HCT116 (cell line): Measurements from ENCODE around the gene EPHB4.

Experiments
- CEBPB ChIP-seq: IDR thresholded peaks from 2 replicates; pipeline ENCODE4 v1.6.1; 2012; ENCODE audit warnings: low read depth
- CTCF ChIP-seq, 3 experiments: fragments of 200-600 bp in 1 of 3; sonication (generic) in 1 of 3; IDR thresholded peaks in 2 of 3; conservative IDR thresholded peaks in 1 of 3; 2 replicates each; pipeline ENCODE4 v1.5.1; 2012 to 2017; ENCODE audit warnings: low read depth in 2 of 3, low read length in 2 of 3, antibody characterized with exemption in 1 of 3, borderline replicate concordance in 1 of 3, control low read depth in 1 of 3, mild to moderate bottlenecking in 1 of 3, mixed read lengths in 1 of 3, mixed run types in 1 of 3, moderate library complexity in 1 of 3; ENCODE audit not compliant: insufficient read depth in 1 of 3
- EZH2 ChIP-seq: fragments of 200-600 bp; sonication (generic); IDR thresholded peaks from 2 replicates; pipeline ENCODE4 v1.6.1; 2017; ENCODE audit warnings: antibody characterized with exemption, mixed run types
- JUND ChIP-seq: IDR thresholded peaks from 2 replicates; pipeline ENCODE4 v1.6.1; 2012
- POLR2AphosphoS5 ChIP-seq: IDR thresholded peaks from 2 replicates; pipeline ENCODE4 v1.6.1; 2011; ENCODE audit warnings: mild to moderate bottlenecking, low read depth, low read length, moderate library complexity
- SIN3A ChIP-seq: IDR thresholded peaks from 2 replicates; pipeline ENCODE4 v1.6.1; 2012; ENCODE audit warnings: low read depth

DNA sequence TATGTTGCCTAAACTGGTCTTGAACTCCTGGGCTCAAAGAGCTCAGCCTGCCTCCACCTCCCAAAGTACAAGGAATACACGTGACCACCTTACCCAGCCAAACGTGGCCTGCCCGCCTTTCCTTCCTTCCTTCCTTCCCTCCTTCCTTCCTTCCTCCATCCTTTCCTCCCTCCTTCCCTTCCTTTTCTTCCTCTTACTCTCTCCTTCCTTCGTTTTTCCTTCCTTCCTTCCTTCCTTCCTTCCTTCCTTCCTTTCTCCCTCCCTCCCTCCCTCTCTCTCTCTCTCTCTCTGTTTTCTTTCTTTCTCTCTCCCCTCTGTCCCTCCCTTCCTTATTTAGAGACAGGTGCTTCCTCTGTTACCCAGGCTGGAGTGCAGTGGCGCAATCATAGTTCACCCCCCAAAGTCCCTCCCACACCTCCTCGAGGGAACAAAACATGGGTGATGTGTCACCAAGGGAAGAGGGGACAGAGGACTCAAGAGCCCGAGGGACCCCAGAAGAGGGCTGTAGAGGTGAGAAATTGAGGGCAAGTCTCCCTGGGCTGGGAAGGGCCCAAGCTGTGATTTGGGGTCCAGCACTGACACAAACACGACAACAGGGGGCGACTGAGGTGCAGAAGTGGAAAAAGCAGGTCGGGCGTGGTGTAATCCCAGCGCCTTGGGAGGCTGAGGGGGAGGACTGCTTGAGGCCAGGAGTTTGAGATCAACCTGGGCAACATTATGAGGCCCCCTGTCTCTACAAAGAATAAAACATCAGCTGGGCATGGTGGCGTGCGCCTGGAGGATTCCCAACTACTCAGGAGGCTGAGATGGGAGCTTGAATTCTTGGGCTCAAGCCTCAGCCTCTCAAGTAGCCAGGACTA lies 28.1 kb downstream of the EPHB4 start:
- TF ChIP-seq CTCF (IDR thresholded peaks at IDR 0.05 in 2 of 3, conservative IDR thresholded peaks at IDR 0.05 in 1 of 3; ENCODE audit: borderline replicate concordance in 1 of 3, insufficient read depth in 1 of 3, low read depth in 2 of 3, low read length in 2 of 3) (peak; percentile 69 to 89 (median 83); a peak in 5 of 6 replicates), POLR2AphosphoS5 (peak; percentile 12; the same call in 1 of the 2 replicates), EZH2 (no peak), CEBPB (no peak), JUND (no peak), SIN3A (no peak)
